Measurements from ENCODE around the gene DPYSL3.

The DPYSL3 gene

GRCh38 chr5:147387109-147387508 lies 122.8 kb downstream of the DPYSL3 start:
- TF ChIP-seq CTCF (IDR thresholded peaks at IDR 0.05; ENCODE audit: borderline replicate concordance, insufficient read depth, low read depth, low read length), result no peak
- no peak overlapping the region for H3K4me3 ChIP-seq (ENCODE audit: low read depth, low read length)

GRCh38 chr5:147384346-147385193 lies 125.3 kb downstream of the DPYSL3 start:
- H3K4me3 ChIP-seq (ENCODE audit: low read depth, low read length), result no peak overlapping the region
- no peak for TF ChIP-seq CTCF (IDR thresholded peaks at IDR 0.05; ENCODE audit: borderline replicate concordance, insufficient read depth, low read depth, low read length)

- no peak overlapping the region for H3K4me3 ChIP-seq (ENCODE audit: low read depth, low read length)
Observed at GRCh38 chr5:147382776-147383175, 127.1 kb downstream of the DPYSL3 start.

GRCh38 chr5:147381555-147381954 lies 128.3 kb downstream of the DPYSL3 start:
- H3K4me3 ChIP-seq (ENCODE audit: low read depth, low read length), result no peak overlapping the region
- TF ChIP-seq CTCF (IDR thresholded peaks at IDR 0.05; ENCODE audit: borderline replicate concordance, insufficient read depth, low read depth, low read length), result no peak

More at GRCh38 chr5:147382776-147383175, 127.1 kb downstream of the DPYSL3 start:
- no peak for TF ChIP-seq CTCF (IDR thresholded peaks at IDR 0.05; ENCODE audit: borderline replicate concordance, insufficient read depth, low read depth, low read length)

- no peak overlapping the region for H3K4me3 ChIP-seq (ENCODE audit: low read depth, low read length)
- no peak for TF ChIP-seq CTCF (IDR thresholded peaks at IDR 0.05; ENCODE audit: borderline replicate concordance, insufficient read depth, low read depth, low read length)
Observed at GRCh38 chr5:147377682-147378081, 132.2 kb downstream of the DPYSL3 start.

GRCh38 chr5:147375151-147375550 lies 134.7 kb downstream of the DPYSL3 start:
- H3K4me3 ChIP-seq (ENCODE audit: low read depth, low read length), result no peak overlapping the region
- no peak for TF ChIP-seq CTCF (IDR thresholded peaks at IDR 0.05; ENCODE audit: borderline replicate concordance, insufficient read depth, low read depth, low read length)

GRCh38 chr5:147373328-147373727 lies 136.5 kb downstream of the DPYSL3 start:
- TF ChIP-seq CTCF (IDR thresholded peaks at IDR 0.05; ENCODE audit: borderline replicate concordance, insufficient read depth, low read depth, low read length), result no peak
- H3K4me3 ChIP-seq (ENCODE audit: low read depth, low read length), result no peak overlapping the region

Data from GM12875 (cell line).